ENCODE data around the gene TRIM66.

DNA sequence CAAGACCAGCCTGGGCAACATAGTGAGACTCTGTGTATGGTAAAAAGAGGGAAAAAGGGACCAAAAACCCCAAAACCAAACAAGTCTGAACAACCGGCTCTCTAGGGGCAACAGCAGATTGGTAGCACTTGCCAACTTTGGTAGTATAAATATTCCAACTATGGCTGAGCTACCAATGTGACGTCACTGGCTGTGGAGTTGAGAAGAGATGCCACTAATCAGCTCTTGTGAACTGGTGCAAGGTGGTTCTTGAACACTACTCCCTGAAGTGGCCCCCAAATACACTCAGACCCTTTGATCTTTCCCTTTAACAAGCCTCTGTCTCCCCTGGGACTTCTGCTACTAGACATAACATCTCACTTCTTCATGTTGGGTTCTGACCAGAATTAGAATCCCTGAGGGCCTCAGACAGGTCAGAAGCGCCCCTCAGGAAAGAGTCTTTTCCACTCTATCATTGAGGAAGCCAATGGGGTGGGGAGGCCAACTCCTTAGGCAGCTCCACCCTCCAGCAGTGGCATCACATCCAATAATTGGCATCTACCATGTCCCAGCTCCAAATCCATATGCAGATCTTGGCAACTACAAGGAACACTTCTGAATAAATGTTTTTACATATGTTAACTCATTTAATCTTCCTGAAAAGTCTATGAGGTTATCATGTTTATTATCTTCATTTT lies 49.3 kb upstream of the TRIM66 start:
- TF ChIP-seq POLR2AphosphoS5 (IDR thresholded peaks at IDR 0.05) (no peak), EP300 (IDR thresholded peaks at IDR 0.05) (no peak)
- TF ChIP-seq, protein P1, sequence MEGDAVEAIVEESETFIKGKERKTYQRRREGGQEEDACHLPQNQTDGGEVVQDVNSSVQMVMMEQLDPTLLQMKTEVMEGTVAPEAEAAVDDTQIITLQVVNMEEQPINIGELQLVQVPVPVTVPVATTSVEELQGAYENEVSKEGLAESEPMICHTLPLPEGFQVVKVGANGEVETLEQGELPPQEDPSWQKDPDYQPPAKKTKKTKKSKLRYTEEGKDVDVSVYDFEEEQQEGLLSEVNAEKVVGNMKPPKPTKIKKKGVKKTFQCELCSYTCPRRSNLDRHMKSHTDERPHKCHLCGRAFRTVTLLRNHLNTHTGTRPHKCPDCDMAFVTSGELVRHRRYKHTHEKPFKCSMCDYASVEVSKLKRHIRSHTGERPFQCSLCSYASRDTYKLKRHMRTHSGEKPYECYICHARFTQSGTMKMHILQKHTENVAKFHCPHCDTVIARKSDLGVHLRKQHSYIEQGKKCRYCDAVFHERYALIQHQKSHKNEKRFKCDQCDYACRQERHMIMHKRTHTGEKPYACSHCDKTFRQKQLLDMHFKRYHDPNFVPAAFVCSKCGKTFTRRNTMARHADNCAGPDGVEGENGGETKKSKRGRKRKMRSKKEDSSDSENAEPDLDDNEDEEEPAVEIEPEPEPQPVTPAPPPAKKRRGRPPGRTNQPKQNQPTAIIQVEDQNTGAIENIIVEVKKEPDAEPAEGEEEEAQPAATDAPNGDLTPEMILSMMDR (IDR thresholded peaks at IDR 0.05): no peak
